ENCODE results near the gene SEC14L6. TPM values are rescaled to one million over a fixed set of nuclear protein-coding genes. Genes with fewer than 3 reads are reported as not detected.
"Not testable (repeated sequence)": the region's sequence is repeated elsewhere in the genome, so short reads cannot be mapped to it uniquely, and the experiment has no call there.

SEC14L6 gene
- under 1 TPM in 1 of 2 experiments, not detected in 1; 0.08 TPM for total RNA-seq

- peaks cover 26% of the 10 kb centered on the region for H3K27me3 Mint-ChIP-seq
- ATAC-seq (ENCODE audit: low read depth) (no peak), DNase-seq (no peak)
- H3K4me3 Mint-ChIP-seq = no peak within 1 kb of the TSS
- no peaks in the 10 kb centered on the region for H3K36me3 Mint-ChIP-seq
- H3K27ac Mint-ChIP-seq = no peak within 1 kb of the TSS
- no peaks in the 10 kb centered on the region for H3K9me3 Mint-ChIP-seq
- peaks cover 3% of the 10 kb centered on the region for H3K4me1 Mint-ChIP-seq
- POLR2A ChIA-PET = no interaction called here
These were observed at the start of gene SEC14L6 for GRCh38 chr22:30546616-30547015. SEC14L6 (minus strand) TSS chr22:30546741; CDS start chr22:30546682, 59 bp downstream.

DNA sequence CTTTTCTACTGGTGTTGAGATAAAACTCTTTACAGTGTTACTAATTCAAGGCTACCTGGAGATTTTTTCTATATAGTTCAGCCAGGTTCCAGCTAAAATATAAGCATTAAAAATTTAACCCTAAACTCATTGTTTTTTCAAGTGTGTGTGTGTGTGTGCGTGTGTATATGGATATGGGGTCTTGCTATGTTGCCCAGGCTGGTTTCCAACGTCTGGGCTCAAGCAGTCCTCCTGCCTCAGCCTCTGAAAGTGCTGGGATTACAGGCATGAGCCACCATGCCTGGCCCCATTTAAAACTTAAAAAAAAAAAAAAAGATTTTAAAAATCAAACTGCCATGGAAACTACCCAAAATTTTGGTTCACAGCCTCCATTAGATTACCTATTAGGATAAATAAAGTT lies 49.7 kb upstream of the SEC14L6 start:
- POLR2A ChIA-PET = interaction anchor here (0.7 kb wide), 1 partner anchor 13 kb away, joined by 3 read pairs; no protein-coding TSS in a partner anchor
- Mint-ChIP-seq H3K9me3 (no peaks in the 10 kb centered on the region), H3K4me1 (peaks cover 2% of the 10 kb centered on the region), H3K4me3 (no peak overlapping the region), H3K27me3 (peaks cover 20% of the 10 kb centered on the region), H3K36me3 (no peaks in the 10 kb centered on the region), H3K27ac (no peak overlapping the region)
- no peak for DNase-seq
- ATAC-seq (ENCODE audit: low read depth) = no peak

GRCh38 chr22:30592360-30592713 lies 45.8 kb upstream of the SEC14L6 start:
- H3K27me3 Mint-ChIP-seq = peaks cover 11% of the 10 kb centered on the region
- ATAC-seq (ENCODE audit: low read depth); H3K9me3 Mint-ChIP-seq; DNase-seq; H3K4me1 Mint-ChIP-seq; H3K27ac Mint-ChIP-seq; H3K36me3 Mint-ChIP-seq; H3K4me3 Mint-ChIP-seq: not testable (repeated sequence)
- POLR2A ChIA-PET = interaction anchor here (1.4 kb wide), 1 partner anchor 168 kb away, joined by 8 read pairs; no protein-coding TSS in a partner anchor

DNA sequence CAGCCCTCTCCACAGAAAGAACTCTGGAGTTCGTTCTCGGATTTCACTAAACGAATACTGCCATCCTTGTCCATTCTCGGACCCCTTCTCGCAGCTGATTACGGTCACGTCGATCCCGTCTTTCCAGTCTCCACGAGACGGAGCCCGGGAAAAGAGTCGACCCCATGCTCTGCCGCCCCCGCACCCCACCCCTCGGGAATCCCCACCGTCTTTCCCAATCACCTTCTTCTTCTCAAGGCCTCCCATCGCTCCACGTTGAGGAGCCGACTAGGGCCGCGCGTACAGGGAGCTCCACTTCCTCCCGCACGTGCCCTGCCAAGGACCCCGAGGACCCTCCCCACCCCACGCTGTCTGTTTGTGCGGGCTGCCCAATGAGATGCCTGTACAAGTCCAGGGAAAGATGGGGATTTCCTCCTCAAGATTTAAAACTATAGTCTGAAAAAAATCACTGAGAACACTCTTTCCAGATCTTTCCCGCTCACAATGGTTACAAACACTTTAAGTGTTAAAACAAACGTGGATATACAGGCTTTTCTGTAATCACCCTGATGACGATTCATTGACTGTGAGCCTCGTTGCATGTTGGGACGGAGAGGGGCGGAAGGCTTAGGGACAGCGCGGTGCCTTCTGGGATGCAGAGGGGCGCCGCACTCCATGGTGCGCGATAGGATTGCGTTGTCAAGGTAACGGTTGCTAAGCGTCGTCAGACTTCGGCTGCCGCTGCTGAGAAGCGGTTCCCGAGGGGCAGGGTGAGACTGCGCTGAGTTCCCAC lies 45.2 kb upstream of the SEC14L6 start, which contains the start of gene PES1:
TSS of gene PES1 (minus strand) at position 323 of the 772 bp plus-strand sequence. CDS start at position 246, 77 bp downstream.
- peak; percentile 87 for DNase-seq
- Mint-ChIP-seq H3K27ac (no peak within 1 kb of the TSS), H3K27me3 (peaks cover 11% of the 10 kb centered on the region), H3K4me1 (peaks cover 2% of the 10 kb centered on the region), H3K4me3 (no peak within 1 kb of the TSS), H3K9me3 (no peaks in the 10 kb centered on the region), H3K36me3 (peaks cover 5% of the 10 kb centered on the region)
- peak; percentile 98 for ATAC-seq (ENCODE audit: low read depth)
- POLR2A ChIA-PET = interaction anchor here (1.4 to 1.6 kb wide), 2 partner anchors 17 to 168 kb away, joined by 4 to 8 read pairs; no protein-coding TSS in a partner anchor

DNA sequence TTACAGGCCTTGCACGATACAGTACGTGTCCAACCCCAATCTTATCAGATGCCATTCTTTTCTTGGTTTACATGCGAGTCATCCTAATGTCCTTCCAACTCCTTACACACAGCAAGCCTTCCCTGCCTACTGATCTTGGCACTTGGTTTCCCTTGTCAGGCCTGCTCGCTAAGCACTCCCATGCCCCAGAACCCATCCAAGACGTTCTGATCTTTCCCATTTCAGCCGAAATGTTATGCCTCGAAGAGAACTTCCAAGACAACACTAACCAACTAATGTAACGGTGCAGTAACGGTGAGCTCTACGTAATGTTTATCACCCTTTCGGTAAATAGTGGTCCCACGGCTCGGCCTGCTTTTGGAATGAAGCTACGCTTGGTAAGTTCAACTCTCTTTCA lies 44.6 kb upstream of the SEC14L6 start:
- H3K27me3 Mint-ChIP-seq = peaks cover 11% of the 10 kb centered on the region
- peaks cover 5% of the 10 kb centered on the region for H3K36me3 Mint-ChIP-seq
- POLR2A ChIA-PET = interaction anchor here (1.4 to 1.6 kb wide), 2 partner anchors 17 to 167 kb away, joined by 4 to 8 read pairs; no protein-coding TSS in a partner anchor
- H3K4me1 Mint-ChIP-seq = peaks cover 2% of the 10 kb centered on the region
- no peak for DNase-seq
- no peaks in the 10 kb centered on the region for H3K9me3 Mint-ChIP-seq
- no peak for ATAC-seq (ENCODE audit: low read depth)
- H3K27ac Mint-ChIP-seq = no peak overlapping the region
- H3K4me3 Mint-ChIP-seq = no peak overlapping the region

DNA sequence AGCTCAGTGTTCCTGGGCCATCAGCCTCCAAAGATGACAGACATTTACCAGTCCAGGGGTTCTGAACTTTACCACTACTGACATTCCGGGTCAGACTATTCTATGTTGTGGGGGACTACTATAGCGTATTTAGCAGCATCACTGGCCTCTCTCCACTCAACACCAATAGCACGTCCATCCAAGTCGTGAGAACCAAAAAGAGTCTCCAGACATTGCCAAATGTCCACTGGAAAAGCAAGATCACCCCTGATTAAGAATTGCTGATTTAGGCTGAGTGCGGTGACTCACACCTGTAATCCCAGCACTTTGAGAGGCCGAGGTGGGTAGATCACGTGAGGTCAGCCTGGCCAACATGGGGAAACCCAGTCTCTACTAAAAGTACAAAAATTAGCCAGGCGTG lies 39.9 kb upstream of the SEC14L6 start:
- H3K4me1 Mint-ChIP-seq = peaks cover 2% of the 10 kb centered on the region
- no peak for ATAC-seq (ENCODE audit: low read depth)
- no peak for DNase-seq
- no peak overlapping the region for H3K27ac Mint-ChIP-seq
- no peak overlapping the region for H3K4me3 Mint-ChIP-seq
- peaks cover 6% of the 10 kb centered on the region for H3K36me3 Mint-ChIP-seq
- no peaks in the 10 kb centered on the region for H3K9me3 Mint-ChIP-seq
- POLR2A ChIA-PET = no interaction called here
- no peaks in the 10 kb centered on the region for H3K27me3 Mint-ChIP-seq

GRCh38 chr22:30584441-30584840 lies 37.9 kb upstream of the SEC14L6 start:
- Mint-ChIP-seq H3K9me3 (no peaks in the 10 kb centered on the region), H3K27me3 (no peaks in the 10 kb centered on the region), H3K4me3 (no peak overlapping the region), H3K27ac (no peak overlapping the region), H3K4me1 (no peaks in the 10 kb centered on the region), H3K36me3 (peaks cover 12% of the 10 kb centered on the region)
- POLR2A ChIA-PET = no interaction called here
- DNase-seq = no peak
- ATAC-seq (ENCODE audit: low read depth) = no peak

- H3K27ac Mint-ChIP-seq = no peak overlapping the region
- POLR2A ChIA-PET = no interaction called here
These were observed 36.4 kb upstream of the SEC14L6 start for GRCh38 chr22:30582788-30583545.

DNA sequence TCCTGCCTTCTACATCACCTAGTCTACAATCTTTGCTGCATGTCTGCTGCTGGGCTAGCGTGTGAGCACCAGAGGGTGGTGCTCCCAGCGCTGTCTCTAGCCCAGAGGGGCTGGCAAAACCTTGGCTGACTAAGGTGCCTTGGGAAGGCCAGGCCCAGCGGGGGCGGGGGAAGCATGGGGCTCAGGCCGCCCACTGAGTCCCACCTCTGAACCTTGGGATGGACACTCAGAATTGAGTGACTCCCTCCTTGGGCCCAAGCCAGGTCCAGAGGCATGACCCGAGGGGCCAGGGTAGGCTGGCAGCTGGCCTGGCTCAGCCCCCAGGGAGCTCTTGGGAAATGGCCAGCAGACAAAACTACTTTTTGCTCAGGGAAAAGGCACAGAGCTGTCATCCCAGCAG lies 35.5 kb upstream of the SEC14L6 start:
- Mint-ChIP-seq H3K9me3 (no peaks in the 10 kb centered on the region), H3K4me1 (no peaks in the 10 kb centered on the region), H3K27ac (no peak overlapping the region), H3K36me3 (peaks cover 8% of the 10 kb centered on the region), H3K4me3 (no peak overlapping the region), H3K27me3 (no peaks in the 10 kb centered on the region)
- ATAC-seq (ENCODE audit: low read depth) = no peak
- POLR2A ChIA-PET = no interaction called here
- DNase-seq = no peak

More at GRCh38 chr22:30582788-30583545, 36.4 kb upstream of the SEC14L6 start:
- no peak for ATAC-seq (ENCODE audit: low read depth)
- Mint-ChIP-seq H3K27me3 (no peaks in the 10 kb centered on the region), H3K9me3 (no peaks in the 10 kb centered on the region), H3K36me3 (peaks cover 12% of the 10 kb centered on the region), H3K4me3 (no peak overlapping the region), H3K4me1 (no peaks in the 10 kb centered on the region)
- DNase-seq = no peak

GRCh38 chr22:30580896-30581295 lies 34.4 kb upstream of the SEC14L6 start:
- no peak for DNase-seq
- peaks cover 3% of the 10 kb centered on the region for H3K4me1 Mint-ChIP-seq
- H3K27me3 Mint-ChIP-seq = no peaks in the 10 kb centered on the region
- no peak overlapping the region for H3K4me3 Mint-ChIP-seq
- ATAC-seq (ENCODE audit: low read depth) = no peak
- no peak overlapping the region for H3K27ac Mint-ChIP-seq
- H3K9me3 Mint-ChIP-seq = no peaks in the 10 kb centered on the region
- POLR2A ChIA-PET = no interaction called here
- peaks cover 12% of the 10 kb centered on the region for H3K36me3 Mint-ChIP-seq

- H3K4me1 Mint-ChIP-seq = peaks cover 3% of the 10 kb centered on the region
- H3K36me3 Mint-ChIP-seq = peaks cover 15% of the 10 kb centered on the region
- H3K4me3 Mint-ChIP-seq = no peak overlapping the region
These were observed 31.9 kb upstream of the SEC14L6 start for GRCh38 chr22:30578481-30578880.

DNA sequence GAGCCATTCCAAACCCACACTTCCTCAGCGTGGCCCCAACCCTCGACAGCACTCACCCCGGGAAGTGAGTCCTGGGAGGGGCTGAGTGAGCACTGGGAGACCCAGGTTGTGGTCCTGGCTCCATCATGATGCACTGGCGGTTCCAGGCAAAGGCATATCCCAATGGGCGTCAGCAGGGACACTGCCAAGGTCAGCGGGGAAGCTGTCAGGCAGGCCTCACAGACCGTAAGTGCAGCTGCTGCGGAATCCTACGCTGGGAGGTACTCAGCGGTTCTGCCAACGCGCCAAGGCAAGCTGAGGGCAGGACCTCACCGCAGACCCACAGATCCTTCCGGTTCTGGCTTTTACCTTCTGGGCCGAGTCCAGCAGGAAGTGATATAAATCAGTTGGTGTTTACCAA lies 29.3 kb upstream of the SEC14L6 start:
- POLR2A ChIA-PET = no interaction called here
- no peak overlapping the region for H3K4me3 Mint-ChIP-seq
- H3K27me3 Mint-ChIP-seq = peaks cover 9% of the 10 kb centered on the region
- H3K9me3 Mint-ChIP-seq = no peaks in the 10 kb centered on the region
- no peak for ATAC-seq (ENCODE audit: low read depth)
- H3K36me3 Mint-ChIP-seq = peaks cover 12% of the 10 kb centered on the region
- no peak for DNase-seq
- H3K27ac Mint-ChIP-seq = no peak overlapping the region
- peaks cover 3% of the 10 kb centered on the region for H3K4me1 Mint-ChIP-seq

More at GRCh38 chr22:30578481-30578880, 31.9 kb upstream of the SEC14L6 start:
- POLR2A ChIA-PET = no interaction called here
- ATAC-seq (ENCODE audit: low read depth) = no peak
- H3K27me3 Mint-ChIP-seq = peaks cover 6% of the 10 kb centered on the region
- no peaks in the 10 kb centered on the region for H3K9me3 Mint-ChIP-seq
- H3K27ac Mint-ChIP-seq = no peak overlapping the region
- no peak for DNase-seq

DNA sequence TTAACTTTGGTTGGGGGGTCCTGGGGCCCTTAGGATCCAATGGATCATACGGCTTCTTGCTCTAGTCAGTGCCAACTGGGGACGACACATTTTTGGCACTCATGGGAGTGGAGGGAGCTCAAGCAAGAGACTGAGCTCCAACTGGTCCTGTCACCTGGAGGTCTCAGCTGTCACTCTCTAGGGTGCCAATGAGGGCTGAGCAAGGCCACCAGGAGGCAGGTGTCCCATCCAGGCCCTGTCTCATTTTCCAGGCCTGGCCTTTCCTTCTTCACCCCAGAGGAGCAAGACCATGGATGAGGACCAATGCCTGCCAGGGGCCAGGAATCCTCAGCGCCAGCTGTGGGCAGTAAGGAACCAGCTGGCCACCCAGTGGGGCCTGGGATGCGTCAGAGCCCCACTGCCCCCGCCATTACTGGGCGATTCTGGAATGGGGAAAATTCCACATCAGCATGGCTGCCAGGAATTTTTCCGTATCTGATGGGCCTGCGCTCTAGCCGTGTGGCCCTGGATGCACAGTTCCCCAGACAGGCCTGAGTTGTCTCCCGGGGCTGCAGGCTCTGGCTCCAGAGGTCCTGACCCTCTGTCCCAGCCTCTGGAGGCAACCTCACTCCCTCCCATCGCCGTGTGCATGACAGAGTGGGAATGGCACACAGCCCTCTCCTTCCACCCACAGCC lies 28.6 kb upstream of the SEC14L6 start:
- Mint-ChIP-seq H3K27ac (no peak overlapping the region), H3K27me3 (peaks cover 9% of the 10 kb centered on the region), H3K4me3 (no peak overlapping the region), H3K36me3 (peaks cover 10% of the 10 kb centered on the region), H3K9me3 (no peaks in the 10 kb centered on the region), H3K4me1 (peaks cover 3% of the 10 kb centered on the region)
- no peak for DNase-seq
- no peak for ATAC-seq (ENCODE audit: low read depth)
- POLR2A ChIA-PET = no interaction called here

Measured in activated naive CD8-positive, alpha-beta T cell treated with anti-CD3 and anti-CD28 coated beads, Interleukin-2, amount 10 ng/mL, durations not matched to agents 7 days and 5 days (primary cell).